IPS DF 19.7 (cell line): ENCODE measurements around the gene SCGB1A1.

Experiments
- DNase-seq: peaks from one replicate; pipeline ENCODE4 v3.0.0-alpha.2; 2013; ENCODE audit warnings: low read depth, low spot score

The SCGB1A1 gene

DNA sequence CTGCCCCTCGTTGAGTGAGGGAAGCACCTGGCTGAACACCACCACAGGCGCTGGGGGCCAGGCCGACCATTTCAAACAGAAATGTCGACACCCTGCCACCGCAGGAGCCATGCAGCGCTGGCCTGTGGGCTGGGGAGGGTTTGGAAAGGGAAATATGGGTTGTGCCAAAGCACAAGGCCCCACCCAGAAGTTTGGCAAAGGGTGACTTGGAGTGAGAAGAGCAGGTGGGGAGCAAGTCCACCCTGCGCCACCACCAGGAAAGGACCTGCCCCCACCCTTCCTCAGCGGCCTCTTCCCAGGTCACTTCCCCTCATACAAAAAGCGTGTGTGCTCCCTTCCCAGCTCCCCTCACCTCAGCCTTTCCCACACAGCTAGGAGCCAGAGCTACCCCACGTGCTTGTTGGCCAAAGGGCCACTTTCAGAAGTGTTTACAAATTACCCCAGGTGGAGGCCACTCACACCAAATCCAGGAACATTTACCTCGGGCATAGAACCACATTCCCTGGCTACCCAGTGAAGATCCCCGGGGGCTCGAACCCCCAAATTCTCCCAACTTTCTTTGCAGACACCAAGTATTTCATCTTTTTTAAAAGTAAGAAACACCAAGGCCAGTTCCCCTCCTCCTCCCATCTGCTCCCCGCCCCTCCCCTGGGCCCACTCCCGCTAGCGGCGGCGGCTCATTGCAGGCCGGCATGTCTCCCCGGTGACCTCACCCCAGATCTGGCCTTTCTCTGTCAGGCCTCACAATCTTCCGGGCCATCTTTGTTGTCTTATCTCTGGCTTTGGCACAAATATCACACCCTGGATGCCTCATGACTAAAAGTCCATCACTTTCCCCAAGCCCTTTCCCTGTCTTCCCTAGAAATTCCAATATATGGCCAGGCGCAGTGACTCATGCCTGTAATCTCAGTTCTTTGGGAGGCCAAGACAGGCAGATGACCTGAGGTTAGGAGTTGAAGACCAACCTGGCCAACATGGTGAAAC lies 20.5 kb upstream of the SCGB1A1 start:
- DNase-seq: no peak

DNA sequence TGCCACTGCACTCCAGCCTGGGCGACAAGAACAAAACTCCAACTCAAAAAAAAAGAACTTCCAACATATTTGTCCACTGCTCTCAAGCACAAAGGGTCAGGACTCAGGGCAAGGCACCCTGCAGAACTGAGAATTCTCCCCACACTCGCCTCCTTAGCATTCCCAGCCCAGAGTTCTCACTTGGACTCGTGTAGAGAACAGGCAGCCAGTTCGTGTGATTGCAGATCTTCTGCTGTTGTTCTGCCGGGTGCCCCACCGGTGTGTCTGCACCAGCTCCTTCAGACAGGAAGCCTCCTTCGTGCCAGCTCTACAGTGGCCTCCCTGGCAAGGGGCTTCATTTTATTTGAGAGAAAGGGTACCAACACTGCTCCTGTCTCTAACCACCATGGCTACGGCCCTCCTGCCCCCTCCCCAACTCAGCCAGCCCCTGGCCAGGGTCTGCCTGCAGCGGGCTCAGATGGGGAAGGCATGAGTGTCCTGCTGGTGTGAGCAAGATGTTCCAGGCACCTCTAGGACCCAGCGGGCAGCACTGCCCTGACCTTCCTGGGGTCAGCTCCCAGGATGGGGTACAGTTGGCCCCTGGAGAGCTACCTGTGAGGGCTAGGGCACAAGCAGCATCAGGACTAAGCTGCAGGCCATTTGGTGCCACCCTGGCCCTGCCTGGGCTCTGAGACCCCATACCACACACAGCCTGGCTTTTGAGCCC lies 19.5 kb upstream of the SCGB1A1 start:
- DNase-seq: no peak

DNA sequence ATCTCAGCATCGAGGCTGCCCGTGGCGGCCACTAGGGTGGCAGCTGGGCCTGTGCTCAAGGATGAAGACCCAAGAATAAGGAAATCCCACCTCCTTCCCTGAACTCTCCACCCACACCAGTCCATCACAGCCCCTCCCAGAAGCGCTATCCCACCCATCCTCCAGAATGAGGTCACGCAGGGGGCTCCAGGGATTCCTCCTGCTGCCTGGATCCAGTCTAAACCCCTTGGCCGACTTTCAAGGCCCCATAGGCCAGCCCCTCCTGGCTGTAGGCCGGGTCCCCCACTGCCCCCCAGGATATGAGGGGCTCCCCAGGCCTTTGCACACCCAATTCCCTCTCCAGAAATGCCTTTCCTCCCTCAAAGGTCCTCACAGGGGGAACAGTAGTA lies 19.0 kb upstream of the SCGB1A1 start:
- DNase-seq: no peak

DNA sequence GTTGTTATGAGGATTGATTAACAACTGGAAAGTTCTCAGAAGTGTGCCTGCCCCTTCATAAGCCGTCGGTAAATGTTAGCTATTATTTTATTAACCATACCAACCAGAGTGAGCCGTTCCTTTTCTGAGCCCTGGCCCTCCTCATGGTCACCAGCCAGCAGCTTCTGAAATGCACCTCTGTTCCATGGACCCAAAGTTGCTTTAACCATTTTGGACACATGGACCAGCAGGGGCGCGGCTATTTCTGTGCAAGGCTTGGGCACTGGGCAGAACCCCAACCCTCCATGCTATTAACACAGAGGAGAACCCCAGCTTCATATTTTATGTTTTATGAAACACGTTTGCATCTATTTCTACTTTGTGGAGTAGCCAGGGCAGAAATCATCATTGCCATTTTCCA lies 18.6 kb upstream of the SCGB1A1 start:
- no peak for DNase-seq

DNA sequence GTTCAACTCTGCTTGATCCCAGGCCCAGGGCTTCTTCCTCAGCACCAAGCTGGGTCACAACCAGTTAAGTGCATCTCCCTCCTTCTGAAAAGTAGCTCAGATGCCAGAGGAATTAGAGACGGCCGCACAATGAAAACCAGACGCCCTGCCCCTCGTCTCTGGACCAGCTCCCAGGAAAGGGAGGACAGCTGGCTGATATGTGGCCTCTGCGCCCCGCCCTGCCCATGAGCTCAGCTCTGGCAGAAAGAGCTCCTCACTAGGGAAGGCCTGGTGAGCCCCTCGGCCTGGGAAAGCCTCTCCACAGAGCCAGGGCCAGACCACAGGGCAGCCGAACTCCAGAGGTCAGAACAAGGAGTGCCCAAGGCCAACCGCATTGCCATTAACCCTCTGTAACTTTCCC lies 18.1 kb upstream of the SCGB1A1 start:
- no peak for DNase-seq

DNA sequence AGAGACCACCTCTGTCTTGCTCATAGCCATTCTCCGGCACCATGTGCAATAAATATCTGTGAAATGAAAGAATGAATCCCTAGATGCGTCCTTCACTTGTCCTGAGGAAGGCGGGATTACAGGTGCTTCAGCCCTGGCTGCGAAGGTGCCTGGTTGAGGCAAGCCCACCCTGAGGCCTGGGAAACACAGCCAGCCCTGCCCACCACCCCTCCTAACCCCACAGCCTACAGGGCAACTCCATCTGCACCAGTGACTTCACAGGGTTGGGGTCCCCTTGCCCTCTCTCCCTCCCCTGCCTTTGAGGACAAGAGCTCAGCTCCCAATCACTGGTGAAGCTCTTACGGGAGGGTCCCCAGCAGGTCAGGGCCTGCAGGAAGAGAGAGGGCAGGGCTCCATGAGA lies 17.5 kb upstream of the SCGB1A1 start:
- DNase-seq: no peak

DNA sequence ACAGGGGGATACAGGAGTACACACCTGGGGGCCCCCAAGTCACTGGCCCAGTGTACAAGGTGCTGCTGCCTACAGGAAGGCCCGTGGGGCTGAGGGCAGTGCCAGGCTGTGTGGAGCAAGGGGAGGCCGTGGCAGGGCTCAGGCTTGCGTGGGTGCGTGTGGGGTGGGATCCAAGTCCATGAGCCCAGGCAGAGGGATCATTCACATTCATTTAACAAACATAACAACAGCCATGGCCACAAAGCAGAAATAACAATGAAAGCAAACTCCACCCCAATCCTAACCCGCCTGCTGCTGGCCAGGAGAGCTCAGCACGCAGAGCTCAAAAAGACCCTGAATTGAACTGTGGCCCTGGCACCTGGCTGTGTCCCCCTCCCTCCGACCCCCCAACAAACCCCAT lies 17.0 kb upstream of the SCGB1A1 start:
- DNase-seq: no peak

DNA sequence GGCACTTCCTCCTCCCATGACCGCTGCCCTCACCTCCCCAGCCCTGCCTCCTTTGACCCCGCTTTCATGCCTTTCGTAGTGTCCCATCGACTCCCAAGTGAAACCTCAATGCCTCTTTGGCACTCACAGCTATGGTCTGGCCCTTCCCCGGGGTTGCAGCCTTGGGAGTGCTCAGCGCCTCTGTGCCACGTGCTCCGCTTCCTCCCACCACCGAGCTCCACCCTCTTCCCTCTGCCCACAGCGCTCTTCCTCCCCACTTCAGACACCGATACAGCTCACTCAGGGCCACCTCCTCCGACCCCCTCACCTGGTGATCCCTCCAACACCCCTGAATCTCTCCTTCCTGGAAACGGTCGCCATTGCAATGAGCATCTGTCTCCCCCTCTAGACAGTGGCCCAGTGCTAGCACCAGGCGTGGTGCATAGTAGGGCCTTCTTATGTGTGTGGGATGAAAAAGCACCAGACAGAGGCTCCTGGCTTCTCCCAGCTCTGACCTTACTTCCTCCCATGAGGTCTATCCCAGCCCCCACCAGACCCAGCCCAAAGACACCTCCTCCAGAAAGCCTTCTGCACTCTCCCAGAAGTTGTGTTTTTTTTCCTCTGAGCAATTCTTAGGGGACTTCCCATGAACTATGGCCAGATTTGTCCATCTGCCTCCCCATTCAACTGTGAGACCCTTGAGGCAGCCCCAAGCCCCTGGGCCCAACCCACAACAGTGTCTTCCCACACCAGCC lies 16.4 kb upstream of the SCGB1A1 start:
- no peak for DNase-seq

DNA sequence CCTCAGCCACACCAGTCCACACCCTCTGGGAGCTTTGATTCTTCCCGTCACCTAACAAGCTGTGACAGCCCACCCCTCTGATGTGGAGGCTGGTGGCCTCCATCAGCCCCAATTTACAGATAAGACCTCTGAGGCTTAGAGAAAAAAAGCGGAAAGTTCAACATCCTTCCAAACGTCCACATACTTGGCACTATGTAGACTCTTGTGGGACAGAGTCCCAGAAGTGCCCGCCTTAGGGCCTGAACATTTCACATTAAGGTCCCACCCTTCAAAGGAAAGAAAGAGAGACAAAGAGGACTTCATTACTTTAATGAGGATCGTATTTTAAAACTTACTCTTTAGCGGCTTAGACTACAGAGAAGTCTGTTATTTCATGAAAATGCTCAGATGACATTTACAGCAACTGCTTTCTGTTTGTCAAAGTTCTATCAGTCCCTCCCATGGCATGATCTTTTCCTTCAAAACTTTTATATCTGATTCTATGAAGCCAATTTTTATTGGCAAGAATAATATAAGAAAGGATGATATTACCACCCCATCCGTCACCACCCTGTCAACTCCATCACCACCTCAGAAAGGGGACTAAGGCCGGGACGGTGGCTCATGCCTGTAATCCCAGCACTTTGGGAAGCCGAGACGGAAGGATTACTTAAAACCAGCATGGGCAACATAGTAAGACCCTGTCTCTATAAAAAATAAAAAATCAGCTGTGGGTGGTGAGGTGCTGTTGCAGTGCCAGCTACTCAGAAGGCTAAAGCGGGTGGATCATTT lies 15.7 kb upstream of the SCGB1A1 start:
- no peak for DNase-seq

DNA sequence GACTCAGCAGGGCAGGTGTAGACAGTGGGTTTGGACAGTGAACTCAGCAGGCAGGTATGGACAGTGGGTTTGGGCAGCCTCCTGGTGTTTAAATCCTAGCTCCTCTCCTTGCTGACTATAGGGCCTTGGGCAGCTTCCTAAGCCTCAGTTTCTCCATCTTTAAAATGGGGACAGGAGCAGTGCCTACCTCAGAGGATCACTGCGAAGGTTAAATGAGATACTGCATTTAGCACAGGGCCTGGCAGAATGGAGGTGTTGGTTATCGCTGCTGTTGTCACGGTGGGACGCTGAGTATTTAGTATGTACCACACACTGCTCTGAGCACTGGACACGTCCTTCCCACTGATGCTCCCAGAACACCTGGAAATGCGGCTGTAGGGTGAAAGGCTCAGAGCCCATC lies 14.4 kb upstream of the SCGB1A1 start:
- DNase-seq: no peak

DNA sequence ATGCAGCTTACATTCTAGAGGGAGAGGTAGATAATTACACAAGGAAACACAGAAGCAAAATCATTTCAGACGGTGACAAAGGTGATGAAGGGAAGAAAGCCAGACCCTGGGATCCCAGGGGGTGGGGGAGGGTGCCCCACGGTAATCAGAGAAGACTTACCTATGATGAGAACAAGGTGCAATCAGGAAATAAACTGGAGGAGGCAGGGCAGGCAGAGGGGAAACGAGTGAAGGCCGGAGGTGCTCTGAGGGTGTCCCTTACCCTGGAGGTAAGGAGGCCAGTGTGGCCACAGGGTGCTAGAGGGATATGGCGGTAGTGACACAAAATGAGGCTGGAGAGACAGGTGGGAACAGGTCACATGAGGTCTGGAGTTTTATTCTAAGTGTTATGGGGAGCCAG lies 13.9 kb upstream of the SCGB1A1 start:
- no peak for DNase-seq

DNA sequence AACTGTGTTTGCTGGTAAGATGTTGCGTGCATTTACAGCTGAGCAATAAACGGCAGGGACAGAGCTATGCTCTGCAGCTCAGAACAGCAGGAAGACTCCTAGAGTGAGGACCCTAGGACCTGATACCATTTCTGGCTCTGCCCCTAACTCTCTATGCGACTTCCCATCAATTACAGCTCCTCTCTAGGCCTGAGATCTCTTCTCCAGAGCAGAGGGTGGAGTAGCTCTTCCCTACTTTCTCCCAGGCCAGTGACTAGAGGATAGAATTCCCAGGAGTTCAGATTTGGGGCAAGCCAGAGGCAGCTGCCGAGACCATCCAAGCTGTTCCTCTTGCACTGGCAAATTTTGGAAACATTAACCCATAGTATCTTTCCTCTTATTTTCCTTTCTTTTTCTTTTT lies 12.8 kb upstream of the SCGB1A1 start:
- no peak for DNase-seq

DNA sequence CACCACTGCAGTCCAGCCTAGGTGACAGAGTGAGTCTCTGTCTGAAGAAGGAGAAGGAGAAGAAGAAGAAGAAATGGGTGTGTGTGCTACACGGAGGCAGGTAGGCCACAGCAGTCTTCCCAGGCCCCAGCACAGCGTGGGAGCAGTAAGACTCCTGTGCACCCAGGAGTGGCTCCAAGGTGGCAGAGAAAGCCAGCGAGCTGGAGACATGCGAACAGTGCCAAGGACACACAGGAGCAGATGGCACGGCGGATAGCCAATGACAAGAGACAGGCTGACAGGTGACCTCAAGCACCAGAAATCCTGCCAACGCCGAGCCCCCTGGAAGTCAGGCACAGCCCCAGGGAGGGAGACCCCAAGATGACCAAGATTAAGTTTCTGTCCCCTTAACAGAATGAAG lies 9.0 kb upstream of the SCGB1A1 start:
- no peak for DNase-seq

DNA sequence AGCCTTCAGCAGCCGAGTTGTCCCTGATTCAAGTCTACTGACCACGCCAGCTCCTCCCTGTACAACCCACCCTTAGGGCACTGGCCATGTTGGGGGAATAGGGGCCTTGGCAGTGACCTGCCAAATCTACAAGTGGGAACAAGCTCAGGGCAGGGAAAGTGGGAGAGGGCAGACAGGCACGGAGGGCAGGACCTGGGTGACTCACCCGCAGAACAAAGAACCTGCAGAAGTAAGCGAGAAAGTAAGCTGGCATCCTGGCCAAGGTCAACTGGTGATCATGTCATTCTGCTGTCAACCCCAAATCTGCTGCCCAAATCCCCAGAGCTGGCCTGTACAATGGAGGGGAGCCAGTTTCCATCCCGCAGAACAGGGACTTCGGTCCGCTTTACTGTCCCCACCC lies 7.9 kb upstream of the SCGB1A1 start:
- no peak for DNase-seq

DNA sequence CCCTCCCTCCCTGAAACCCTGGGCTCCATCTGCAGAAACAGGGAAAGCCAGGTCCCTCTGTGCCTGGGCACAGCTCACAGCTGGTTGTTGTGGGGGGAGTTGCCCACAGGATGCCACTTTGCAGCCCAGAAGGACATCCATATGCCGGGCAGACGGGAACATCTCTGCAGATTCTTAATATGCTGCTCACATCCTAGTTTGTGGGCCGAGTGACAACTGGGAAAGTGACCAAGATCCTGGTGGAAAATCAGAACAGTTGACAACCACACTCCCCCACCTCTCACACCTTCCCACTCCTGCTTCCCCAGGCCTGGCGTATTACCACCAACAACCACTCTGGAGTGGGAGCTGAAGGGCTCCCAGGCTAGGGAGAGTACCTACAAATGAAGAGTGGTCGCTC lies 7.3 kb upstream of the SCGB1A1 start:
- DNase-seq: no peak

DNA sequence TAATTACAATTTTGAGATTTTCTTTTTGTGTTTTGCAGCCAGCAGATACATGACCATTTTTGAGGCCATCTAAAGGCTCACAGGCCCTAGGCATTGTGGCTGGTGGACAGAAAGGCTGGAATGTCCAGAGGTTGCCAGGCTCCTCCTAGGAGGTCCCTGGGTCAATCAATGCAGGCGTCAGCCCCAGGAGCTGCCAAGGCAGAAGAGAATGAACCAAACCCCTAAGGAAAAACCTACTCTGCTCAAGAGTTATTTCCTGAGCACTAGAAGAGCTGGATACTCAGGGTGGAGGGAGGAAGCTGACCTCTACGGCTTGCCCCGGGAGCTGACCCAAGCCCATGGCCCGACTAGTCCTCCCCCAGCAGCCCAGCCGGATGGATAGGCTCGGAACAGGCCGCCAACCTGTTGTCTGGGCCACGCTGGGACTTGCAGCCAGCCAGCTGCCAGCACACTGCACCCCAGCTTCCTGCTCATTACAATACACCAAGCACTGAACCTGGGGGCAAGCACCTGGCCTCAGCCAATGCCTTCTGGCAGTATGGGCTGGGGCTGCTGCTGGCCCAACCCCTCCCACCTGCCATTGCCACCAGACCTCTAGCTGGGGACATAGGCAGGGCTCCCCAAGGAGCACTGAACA lies 5.7 kb upstream of the SCGB1A1 start:
- no peak for DNase-seq

DNA sequence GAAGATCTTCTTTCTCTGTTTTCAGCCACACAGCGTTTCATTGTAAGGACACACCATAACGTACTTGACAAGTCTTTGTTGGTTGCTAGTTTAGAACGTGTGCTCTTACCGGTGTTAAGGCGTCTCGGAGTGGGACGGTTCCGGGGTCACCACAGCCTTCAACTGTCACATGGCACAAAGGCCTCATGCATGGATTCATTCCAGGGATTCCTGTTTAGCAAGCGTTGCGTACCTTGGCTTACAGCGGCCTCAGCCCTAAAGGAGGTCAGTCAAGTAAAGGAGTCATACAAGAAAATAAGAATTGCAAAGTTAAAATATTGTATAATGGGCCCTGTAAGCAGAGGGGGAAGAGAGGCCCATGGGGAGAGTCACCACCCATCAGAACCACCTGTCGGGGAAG lies 2.2 kb upstream of the SCGB1A1 start:
- DNase-seq: no peak

DNA sequence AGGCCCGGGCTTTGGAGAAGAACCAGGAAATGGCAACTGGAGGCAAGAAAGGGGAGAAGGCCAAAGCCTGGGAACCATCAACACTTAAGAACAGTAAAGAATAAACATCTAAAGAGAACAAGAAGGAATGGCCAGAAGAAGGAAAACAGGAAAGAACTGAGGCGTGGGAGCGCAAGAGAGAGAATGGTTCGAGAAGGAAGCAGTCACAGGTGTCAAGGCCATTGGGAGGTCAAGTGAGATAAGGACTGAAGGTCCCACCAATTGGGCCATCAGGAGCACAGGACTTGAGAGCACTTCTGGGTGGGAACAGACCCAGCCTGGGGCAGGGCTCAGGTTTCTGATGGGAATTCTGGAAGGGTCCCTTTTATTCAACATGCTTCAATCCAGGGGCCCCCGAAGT lies 697 bp upstream of the SCGB1A1 start:
- DNase-seq: no peak

DNA sequence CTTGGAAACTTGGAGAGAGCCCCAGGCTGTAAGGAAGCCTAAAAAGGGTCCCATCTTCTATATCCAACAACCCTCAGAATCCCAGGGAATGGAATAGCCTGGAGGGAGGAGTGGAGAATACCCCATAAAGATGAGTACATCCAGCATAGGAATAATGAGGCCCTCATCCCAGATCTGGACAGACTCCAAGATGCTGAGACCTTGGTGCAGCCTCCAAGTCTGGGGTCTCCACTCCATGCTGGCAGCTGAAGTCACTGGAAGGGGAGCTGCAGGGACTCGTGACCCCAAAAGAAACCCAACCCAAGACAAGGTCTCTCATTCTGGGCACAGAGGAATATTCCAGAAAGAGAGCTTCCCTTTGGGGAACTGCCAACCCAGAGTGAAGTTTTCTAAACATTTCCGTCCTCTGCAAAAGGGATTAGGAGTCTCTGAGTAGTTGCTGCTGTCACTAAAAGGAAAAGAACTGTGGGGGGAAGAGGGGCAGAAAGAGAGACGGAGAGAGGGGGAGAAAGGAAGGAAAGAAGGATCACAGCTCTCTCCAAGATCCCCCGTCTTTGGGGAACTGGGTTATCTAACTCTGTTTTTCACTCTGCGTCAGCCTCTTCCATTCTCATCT lies 589 bp downstream of the SCGB1A1 start:
- no peak for DNase-seq

DNA sequence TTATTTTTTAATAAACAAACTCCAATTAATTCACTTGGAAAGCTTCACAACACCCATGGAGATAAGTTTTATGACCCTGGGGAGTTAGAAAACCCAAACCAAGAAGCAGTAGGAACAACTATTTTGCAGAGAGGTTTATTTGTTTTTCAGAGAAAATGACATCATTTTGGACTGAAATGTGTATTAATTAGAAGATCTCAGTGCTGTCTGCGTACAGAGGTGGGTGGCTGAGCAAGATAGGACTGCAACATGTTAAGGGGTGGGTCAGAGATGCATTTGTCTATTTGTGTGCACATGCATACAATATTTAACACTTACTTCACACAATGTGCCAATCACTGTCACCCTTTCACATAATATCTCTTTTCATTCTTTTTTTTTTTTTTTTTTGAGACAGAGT lies 1.1 kb downstream of the SCGB1A1 start:
- DNase-seq: no peak

DNA sequence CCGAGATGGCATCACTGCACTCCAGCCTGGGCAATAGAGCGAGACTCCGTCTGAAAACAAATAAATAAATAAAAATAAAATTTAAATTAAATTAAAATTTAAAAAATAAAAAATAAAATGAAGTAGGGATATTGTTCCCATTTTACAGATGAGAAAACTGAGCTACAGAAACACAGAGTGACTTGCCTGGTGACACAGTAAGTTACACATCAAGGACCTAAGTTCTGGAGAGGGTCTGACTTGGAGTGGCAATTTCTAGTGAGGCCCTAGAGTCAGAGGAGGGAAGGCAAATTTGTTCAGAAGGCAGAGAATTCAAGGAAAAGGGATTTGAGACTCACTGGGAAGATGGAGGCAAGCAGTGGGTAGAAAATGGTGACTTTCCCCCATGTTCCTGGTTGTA lies 2.0 kb downstream of the SCGB1A1 start:
- no peak for DNase-seq
